Karpas-422 (cell line): ENCODE measurements around the gene GALM. TPM values are rescaled to one million over a fixed set of nuclear protein-coding genes. Genes with fewer than 3 reads are reported as not detected.

Experiments
- DNase-seq: peaks from one replicate; pipeline ENCODE4 v3.0.0-alpha.2; 2015
- H2AFZ ChIP-seq: fragments of 200-600 bp; sonication (generic); 2 replicates; pipeline ENCODE4 v1.6.1; 2014; ENCODE audit warnings: antibody characterized with exemption, low read length, mixed read lengths
- H3K27ac ChIP-seq: fragments of 200-600 bp; sonication (generic); 2 replicates; pipeline ENCODE4 v1.5.1; 2014; ENCODE audit warnings: mild to moderate bottlenecking, low read length, moderate library complexity
- H3K27me3 ChIP-seq: fragments of 200-600 bp; sonication (generic); 2 replicates; pipeline ENCODE4 v1.6.1; 2014; ENCODE audit warnings: low read length, mixed read lengths
- H3K36me3 ChIP-seq: fragments of 200-600 bp; sonication (generic); 2 replicates; pipeline ENCODE4 v1.6.1; 2014; ENCODE audit warnings: low read length, mixed read lengths; ENCODE audit not compliant: insufficient read depth
- H3K4me1 ChIP-seq: fragments of 200-600 bp; sonication (generic); 2 replicates; pipeline ENCODE4 v1.6.1; 2014; ENCODE audit warnings: mild to moderate bottlenecking, low read length, mixed read lengths
- H3K4me2 ChIP-seq: fragments of 200-600 bp; sonication (generic); 2 replicates; pipeline ENCODE4 v1.6.1; 2014; ENCODE audit warnings: low read length, low read depth, mild to moderate bottlenecking; ENCODE audit not compliant: poor library complexity, severe bottlenecking
- H3K4me3 ChIP-seq: fragments of 200-600 bp; sonication (generic); 2 replicates; pipeline ENCODE4 v1.5.1; 2014; ENCODE audit warnings: mild to moderate bottlenecking, antibody characterized with exemption, low read length, mixed read lengths
- H3K79me2 ChIP-seq: fragments of 200-600 bp; sonication (generic); 2 replicates; pipeline ENCODE4 v1.6.1; 2014; ENCODE audit warnings: mild to moderate bottlenecking, low read length, mixed read lengths
- H3K9ac ChIP-seq: fragments of 200-600 bp; sonication (generic); 2 replicates; pipeline ENCODE4 v1.6.0; 2014; ENCODE audit warnings: low read length
- H3K9me2 ChIP-seq: fragments of 200-600 bp; sonication (generic), shearing (Covaris generic); replicated peaks from 2 replicates; pipeline ENCODE4 v1.6.0; 2014; ENCODE audit warnings: mild to moderate bottlenecking, low read length, moderate library complexity; ENCODE audit not compliant: insufficient read depth
- H3K9me3 ChIP-seq: fragments of 300-700, 200-600 bp; sonication (generic); 2 replicates; pipeline ENCODE4 v1.6.1; 2014; ENCODE audit warnings: low read length, mixed read lengths
- H4K20me1 ChIP-seq: fragments of 200-600 bp; sonication (generic); 2 replicates; pipeline ENCODE4 v1.6.1; 2014; ENCODE audit warnings: mild to moderate bottlenecking, antibody characterized with exemption, low read length, low read depth; ENCODE audit not compliant: insufficient read depth
- total RNA-seq: library from RNA; depleted of rRNA; stranded (reverse); fragments of >200 nt; shearing (Covaris generic); gene quantifications from 2 replicates; pipeline ENCODE4 v1.2.3, GENCODE V29; 2014; ENCODE audit warnings: low replicate concordance; rRNA removed

GALM gene
- total RNA-seq, 1 experiment from 2014 or later = 11.9 TPM

GRCh38 chr2:38783586-38783985, 117.7 kb downstream of the GALM start:
- no peaks in the 10 kb centered on the region for H4K20me1 ChIP-seq
- H3K27ac ChIP-seq = no peak overlapping the region
- DNase-seq = no peak
- no peak overlapping the region for H3K4me2 ChIP-seq
- peaks cover 7% of the 10 kb centered on the region for H3K4me1 ChIP-seq
- no peaks in the 10 kb centered on the region for H3K27me3 ChIP-seq
- no peak overlapping the region for H3K4me3 ChIP-seq
- H3K79me2 ChIP-seq = peaks cover 7% of the 10 kb centered on the region
- no peaks in the 10 kb centered on the region for H3K9me2 ChIP-seq
- no peak overlapping the region for H2AFZ ChIP-seq
- H3K9ac ChIP-seq = no peak overlapping the region
- H3K36me3 ChIP-seq = peaks cover 7% of the 10 kb centered on the region
- H3K9me3 ChIP-seq = no peaks in the 10 kb centered on the region

Other genes with a start within 250 kb of the GALM start
- gene HNRNPLL, start 63.2 kb upstream of the GALM start, total RNA-seq = 58.3 and 131 TPM in 2 replicates
- gene SRSF7, start 85.2 kb downstream of the GALM start, total RNA-seq = 154 and 176 TPM in 2 replicates
- 16.2 and 20.1 TPM in 2 replicates for gene GEMIN6, start 112.1 kb downstream of the GALM start, total RNA-seq
- gene DHX57, start 209.8 kb downstream of the GALM start, total RNA-seq = 21.4 and 36.9 TPM in 2 replicates
- 13.5 and 16.7 TPM in 2 replicates for gene MORN2, start 209.9 kb downstream of the GALM start, total RNA-seq
- 0.18 TPM in 1 of 2 replicates, not detected in the other for gene ARHGEF33, start 223.8 kb downstream of the GALM start, total RNA-seq